Left lung (tissue), 10 donors: Measurements from ENCODE around the gene IFT74. TPM values are rescaled to one million over a fixed set of nuclear protein-coding genes. Genes with fewer than 3 reads are reported as not detected.
A peak's percentile ranks its signal among the peaks of the same experiment; 100 is the strongest.

Source experiments
- ATAC-seq: fragments of 200-7000 bp; cut with Tn5 transposase; one replicate; pipeline ENCODE4 v1.9.1; 2020; ENCODE audit warnings: moderate library complexity
- DNase-seq, 4 donors: peaks; one replicate each; pipeline ENCODE4 v3.0.0-alpha.2; 2013 to 2020
- H3K27ac ChIP-seq, 2 donors: fragments of 200-600 bp; sonication (generic) in 1 of 2; one replicate each; pipeline versions ENCODE4 v1.5.0 to v1.8.0; 2020 to 2021
- H3K27me3 ChIP-seq, 2 donors: fragments of 200-600 bp; sonication (generic) in 1 of 2; one replicate each; pipeline versions ENCODE4 v1.5.0 to v1.8.0; 2020 to 2021
- H3K36me3 ChIP-seq, 2 donors: fragments of 200-600 bp; sonication (generic) in 1 of 2; one replicate each; pipeline versions ENCODE4 v1.5.0 to v1.8.0; 2020 to 2021
- H3K4me1 ChIP-seq, 2 donors: fragments of 200-600 bp; one replicate each; pipeline ENCODE4 v1.8.0; 2021
- H3K4me3 ChIP-seq, 2 donors: fragments of 200-600 bp; sonication (generic) in 1 of 2; one replicate each; pipeline versions ENCODE4 v1.5.0 to v1.8.0; 2020 to 2021; ENCODE audit warnings: mild to moderate bottlenecking in 1 of 2
- H3K9me3 ChIP-seq, 2 donors: fragments of 200-600 bp; sonication (generic) in 1 of 2; one replicate each; pipeline versions ENCODE4 v1.5.0 to v1.8.0; 2020 to 2021
- CTCF ChIP-seq, 2 donors: fragments of 200-600 bp; sonication (generic) in 1 of 2; IDR thresholded peaks; one replicate each; pipeline versions ENCODE4 v1.5.0 to v1.8.0; 2021; ENCODE audit warnings: antibody characterized with exemption in 2 of 2
- intact Hi-C, 2 donors: fragments of 100-400 bp; cut with DNase I; formaldehyde crosslinking; loops; one replicate each; pipeline versions ENCODE4 v1.11.2 to v1.14.2; 2022
- polyA plus RNA-seq, 6 donors: library from polyadenylated mRNA; unstranded; fragments of 120-200 nt; gene quantifications; one replicate each; pipeline ENCODE4 v1.2.1, GENCODE V29; 2013; ENCODE audit not compliant: insufficient read length in 6 of 6
- total RNA-seq, 2 donors: library from RNA; stranded (reverse); fragmentation: NEBNext Ultra II Directional; extraction: Animal tissue kit (Norgen Biotek cat#: 25700); gene quantifications; one replicate each; pipeline ENCODE4 v1.2.1, GENCODE V29; 2021
- donor health status: DM: no; HTN: yes; CAD: no.
- donor health status: DM: no; HTN: no; CAD: no.

Gene IFT74
- total and polyA plus RNA-seq, 8 donors = 10.8 to 40.1 (median 28.7) TPM

DNA sequence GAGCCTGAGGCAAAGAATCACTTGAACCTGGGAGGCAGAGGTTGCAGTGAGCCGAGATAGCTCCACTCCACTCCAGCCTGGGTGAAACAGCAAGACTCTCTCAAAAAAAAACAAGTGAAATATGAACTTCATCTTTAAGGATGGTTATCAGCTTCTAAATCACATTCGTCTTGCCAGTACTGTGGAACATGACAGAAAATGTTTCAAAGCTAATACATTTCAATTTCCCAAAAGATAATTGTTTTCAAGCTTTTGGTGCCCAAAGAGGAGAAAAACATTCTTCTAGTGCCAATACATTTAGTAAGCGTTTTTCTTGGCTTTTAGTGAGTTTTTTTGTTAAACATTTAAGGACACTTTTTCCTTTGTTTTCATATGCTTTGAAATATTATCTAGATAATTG, 4.4 kb upstream of the IFT74 start:
- ATAC-seq (no peak), DNase-seq (no peak)
- H3K4me3 ChIP-seq = no peak overlapping the region
- H3K36me3 ChIP-seq = no peaks in the 10 kb centered on the region
- intact Hi-C loops = no loop called here
- H3K9me3 ChIP-seq = no peaks in the 10 kb centered on the region
- peaks cover 0 to 21% of the 10 kb centered on the region in 2 donors for H3K4me1 ChIP-seq
- no peak overlapping the region for H3K27ac ChIP-seq
- no peaks in the 10 kb centered on the region for H3K27me3 ChIP-seq
- no peak for TF ChIP-seq CTCF (IDR thresholded peaks at IDR 0.05)

DNA sequence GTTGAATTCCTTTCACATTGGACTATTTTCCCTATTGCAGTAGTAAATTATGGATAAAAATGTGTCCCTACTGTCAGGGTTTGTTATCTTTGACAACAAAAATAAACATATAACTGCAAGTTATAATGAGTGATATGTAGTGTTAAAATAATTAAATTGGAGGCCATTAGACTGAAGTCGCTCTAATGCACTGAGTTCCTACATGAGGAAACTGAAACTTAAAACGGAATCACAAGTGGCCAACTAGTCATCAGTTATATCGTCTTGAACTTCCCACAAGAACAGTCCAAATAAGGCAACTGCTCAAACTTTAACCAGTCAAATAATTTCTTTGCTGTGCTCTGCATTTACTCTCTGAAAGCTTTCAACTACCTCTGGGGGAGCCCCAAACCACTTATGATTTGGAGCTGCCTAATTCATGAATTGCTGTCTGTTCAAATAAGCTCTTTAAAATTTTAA, 2.1 kb upstream of the IFT74 start:
- DNase-seq = no peak
- intact Hi-C loops = no loop called here
- no peaks in the 10 kb centered on the region for H3K27me3 ChIP-seq
- ATAC-seq = no peak
- H3K36me3 ChIP-seq = no peaks in the 10 kb centered on the region
- H3K9me3 ChIP-seq = no peaks in the 10 kb centered on the region
- H3K27ac ChIP-seq = peak overlapping the region in 1 of 2 donors; percentile 93
- no peak for TF ChIP-seq CTCF (IDR thresholded peaks at IDR 0.05)
- no peak overlapping the region for H3K4me3 ChIP-seq
- H3K4me1 ChIP-seq = peaks cover 0 to 22% of the 10 kb centered on the region in 2 donors

DNA sequence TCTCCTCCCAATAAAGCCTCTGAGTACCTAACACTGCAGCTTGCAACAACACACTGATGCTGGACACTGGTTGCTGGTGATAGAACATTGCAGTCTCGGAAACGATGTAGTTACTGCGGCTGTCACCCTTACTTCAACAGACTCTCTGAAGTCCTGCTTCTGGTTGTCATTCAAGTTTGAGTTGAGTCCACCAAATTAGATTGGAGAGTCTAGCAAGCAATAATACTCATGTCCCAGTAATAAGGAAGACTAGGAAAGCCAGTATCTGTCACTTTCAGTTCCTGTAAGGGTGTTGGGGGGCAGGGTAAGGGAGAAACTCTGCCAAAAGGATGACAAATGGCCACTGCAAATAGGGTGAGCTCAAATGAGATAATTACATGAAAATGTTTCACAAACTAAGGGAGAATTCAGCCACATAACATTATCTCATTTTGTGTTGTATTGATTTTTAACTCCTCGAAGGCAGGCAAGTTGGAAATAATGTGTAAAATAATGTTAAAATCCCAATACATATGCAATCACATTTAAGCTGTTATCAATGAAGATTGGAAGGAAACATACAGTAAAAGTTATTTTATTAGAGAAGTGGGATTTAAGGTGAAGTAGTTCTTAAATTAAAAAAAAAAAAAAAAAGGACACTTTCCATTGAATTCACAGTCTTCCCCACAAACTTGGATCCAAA, 849 bp upstream of the IFT74 start:
- Histone ChIP-seq H3K36me3 (no peaks in the 10 kb centered on the region), H3K27ac (peak overlapping the region; percentile 89 to 93), H3K4me1 (peaks cover 0 to 22% of the 10 kb centered on the region in 2 donors), H3K9me3 (no peaks in the 10 kb centered on the region), H3K4me3 (peak overlapping the region; percentile 38 to 58), H3K27me3 (no peaks in the 10 kb centered on the region)
- ATAC-seq (peak; percentile 45), DNase-seq (peak in 1 of 4 donors; percentile 26)
- intact Hi-C loops = no loop called here
- TF ChIP-seq CTCF (IDR thresholded peaks at IDR 0.05) = no peak

DNA sequence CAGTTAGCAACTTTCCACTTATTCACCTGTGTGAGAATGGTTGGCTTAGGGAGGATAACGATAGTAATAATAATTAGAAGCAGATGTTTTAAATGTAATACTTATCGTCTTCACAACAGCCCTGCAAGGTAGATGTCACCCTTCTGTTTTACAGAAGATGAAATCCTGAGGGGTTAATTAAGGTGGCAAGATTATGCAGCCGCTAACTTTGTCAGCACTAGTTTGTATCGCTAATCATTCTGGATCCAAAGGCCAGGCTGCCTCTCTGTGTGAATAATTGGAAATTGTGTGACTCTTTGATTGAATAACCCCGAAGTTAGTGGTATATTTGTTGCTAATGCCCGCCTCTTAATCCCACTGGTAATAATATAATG, 635 bp downstream of the IFT74 start:
- no peak for ATAC-seq
- Histone ChIP-seq H3K27me3 (no peaks in the 10 kb centered on the region), H3K4me3 (peak overlapping the region; percentile 38 to 58), H3K27ac (peak overlapping the region; percentile 89 to 93), H3K4me1 (peaks cover 0 to 22% of the 10 kb centered on the region in 2 donors), H3K36me3 (no peaks in the 10 kb centered on the region), H3K9me3 (no peaks in the 10 kb centered on the region)
- TF ChIP-seq CTCF (IDR thresholded peaks at IDR 0.05) = no peak
- no peak for DNase-seq
- intact Hi-C loops = no loop called here

GRCh38 chr9:26971721-26972120, 15.5 kb downstream of the IFT74 start:
- TF ChIP-seq CTCF (IDR thresholded peaks at IDR 0.05) = no peak
- Histone ChIP-seq H3K27me3 (no peaks in the 10 kb centered on the region), H3K4me3 (no peak overlapping the region), H3K36me3 (no peaks in the 10 kb centered on the region), H3K9me3 (peaks cover 0 to 5% of the 10 kb centered on the region in 2 donors), H3K27ac (no peak overlapping the region), H3K4me1 (no peaks in the 10 kb centered on the region)
- intact Hi-C loops = loop anchor here in 1 of 2 donors (10.0 kb wide), 1 partner anchor 227 kb away; no protein-coding TSS in a partner anchor
- ATAC-seq (no peak), DNase-seq (no peak)
